HL-60 (cell line): ENCODE results near the gene HAGHL.

Source experiments
- DNase-seq, 2 experiments: peaks; one replicate each; pipeline ENCODE4 v3.0.0-alpha.2; 2010 to 2020; ENCODE audit warnings: low read depth in 1 of 2, low spot score in 1 of 2
- H3K27ac ChIP-seq: fragments of 250-450 bp; sonication (Bioruptor Pico); replicated peaks from 2 replicates; pipeline ENCODE4 v1.5.1; 2020; ENCODE audit warnings: mild to moderate bottlenecking, moderate library complexity
- H3K27me3 ChIP-seq: fragments of 250-450 bp; sonication (Bioruptor Pico); 2 replicates; pipeline ENCODE4 v1.5.1; 2021; ENCODE audit warnings: mild to moderate bottlenecking, moderate library complexity; ENCODE audit not compliant: insufficient read depth, poor library complexity, severe bottlenecking
- H3K4me3 ChIP-seq: replicated peaks from 2 replicates; pipeline ENCODE4 v1.5.1; 2011; ENCODE audit warnings: mild to moderate bottlenecking, control low read depth, low read length; ENCODE audit not compliant: insufficient read depth
- CTCF ChIP-seq: IDR thresholded peaks from one replicate; pipeline ENCODE4 v1.5.1; 2011; ENCODE audit warnings: low read length, control low read depth, inconsistent platforms; ENCODE audit not compliant: insufficient read depth
- GABPA ChIP-seq: IDR thresholded peaks from 2 replicates; pipeline ENCODE4 v1.6.1; 2012; ENCODE audit warnings: low read depth
- POLR2AphosphoS5 ChIP-seq: IDR thresholded peaks from 2 replicates; pipeline ENCODE4 v1.6.1; 2012; ENCODE audit warnings: low read depth
- REST ChIP-seq: IDR thresholded peaks from 2 replicates; pipeline ENCODE4 v1.6.1; 2012; ENCODE audit warnings: low read depth; ENCODE audit not compliant: insufficient replicate concordance
- SPI1 ChIP-seq: IDR thresholded peaks from 2 replicates; pipeline ENCODE4 v1.6.1; 2012; ENCODE audit warnings: low read depth, mild to moderate bottlenecking, borderline replicate concordance

The HAGHL gene

GRCh38 chr16:725041-725376, 1.9 kb upstream of the HAGHL start:
- Histone ChIP-seq H3K27ac (no peak overlapping the region), H3K4me3 (no peak overlapping the region), H3K27me3 (no peaks in the 10 kb centered on the region)
- no peak for DNase-seq
- no peak for TF ChIP-seq CTCF
- TF ChIP-seq POLR2AphosphoS5 = no peak; the same call in 1 of the 2 replicates
- no peak for TF ChIP-seq REST
- no peak for TF ChIP-seq GABPA
- no peak for TF ChIP-seq SPI1

- no peak overlapping the region for H3K27ac ChIP-seq
- TF ChIP-seq SPI1 = no peak
- TF ChIP-seq POLR2AphosphoS5 = peak; percentile 51; the same call in 1 of the 2 replicates
- H3K4me3 ChIP-seq = no peak overlapping the region
These were observed 1.3 kb upstream of the HAGHL start for GRCh38 chr16:725463-726187.

GRCh38 chr16:726188-726437, 793 bp upstream of the HAGHL start:
- DNase-seq = no peak
- no peak overlapping the region for H3K27ac ChIP-seq

More at GRCh38 chr16:725463-726187, 1.3 kb upstream of the HAGHL start:
- DNase-seq = no peak
- H3K27me3 ChIP-seq = no peaks in the 10 kb centered on the region

More at GRCh38 chr16:726188-726437, 793 bp upstream of the HAGHL start:
- Histone ChIP-seq H3K27me3 (no peaks in the 10 kb centered on the region), H3K4me3 (no peak overlapping the region)
- TF ChIP-seq GABPA (no peak), POLR2AphosphoS5 (no peak), REST (no peak), CTCF (no peak), SPI1 (no peak)
